Fibroblast of lung (primary cell): ENCODE results near the gene RMND5A.

ENCODE experiments used
- EZH2 ChIP-seq: IDR thresholded peaks from 2 replicates; pipeline ENCODE4 v1.5.1; 2012; ENCODE audit warnings: low read length, control low read depth, mild to moderate bottlenecking; ENCODE audit errors: missing control alignments
- TF ChIP-seq, protein P1 (sequence below), 2 donors: IDR thresholded peaks in 1 of 2; conservative IDR thresholded peaks in 1 of 2; 1 replicate in 1 of 2; 2 replicates in 1 of 2; pipeline ENCODE4 v1.5.1; 2011 to 2012; ENCODE audit warnings: low read length in 2 of 2, control low read depth in 1 of 2, inconsistent platforms in 1 of 2, low read depth in 1 of 2, mild to moderate bottlenecking in 1 of 2

DNA sequence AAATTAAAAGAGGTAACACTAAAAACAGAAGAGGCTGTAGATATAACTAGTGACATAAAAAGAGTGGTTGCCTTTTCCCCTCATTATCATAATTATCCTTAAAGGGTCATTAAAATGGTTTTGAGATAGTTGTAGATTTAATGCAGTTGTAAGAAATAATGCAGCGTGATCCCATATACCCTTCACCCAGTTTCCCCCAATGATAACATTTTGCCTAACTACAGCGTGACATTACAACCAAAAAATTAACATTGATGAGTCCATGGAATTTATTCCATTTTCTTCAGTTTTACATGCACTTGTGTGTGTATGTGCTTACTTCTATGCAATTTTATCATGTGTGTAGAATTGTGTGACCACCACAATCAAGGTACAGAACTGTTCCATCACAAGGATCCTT is 13.2 kb upstream of the RMND5A start:
- TF ChIP-seq, protein P1, sequence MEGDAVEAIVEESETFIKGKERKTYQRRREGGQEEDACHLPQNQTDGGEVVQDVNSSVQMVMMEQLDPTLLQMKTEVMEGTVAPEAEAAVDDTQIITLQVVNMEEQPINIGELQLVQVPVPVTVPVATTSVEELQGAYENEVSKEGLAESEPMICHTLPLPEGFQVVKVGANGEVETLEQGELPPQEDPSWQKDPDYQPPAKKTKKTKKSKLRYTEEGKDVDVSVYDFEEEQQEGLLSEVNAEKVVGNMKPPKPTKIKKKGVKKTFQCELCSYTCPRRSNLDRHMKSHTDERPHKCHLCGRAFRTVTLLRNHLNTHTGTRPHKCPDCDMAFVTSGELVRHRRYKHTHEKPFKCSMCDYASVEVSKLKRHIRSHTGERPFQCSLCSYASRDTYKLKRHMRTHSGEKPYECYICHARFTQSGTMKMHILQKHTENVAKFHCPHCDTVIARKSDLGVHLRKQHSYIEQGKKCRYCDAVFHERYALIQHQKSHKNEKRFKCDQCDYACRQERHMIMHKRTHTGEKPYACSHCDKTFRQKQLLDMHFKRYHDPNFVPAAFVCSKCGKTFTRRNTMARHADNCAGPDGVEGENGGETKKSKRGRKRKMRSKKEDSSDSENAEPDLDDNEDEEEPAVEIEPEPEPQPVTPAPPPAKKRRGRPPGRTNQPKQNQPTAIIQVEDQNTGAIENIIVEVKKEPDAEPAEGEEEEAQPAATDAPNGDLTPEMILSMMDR (conservative IDR thresholded peaks at IDR 0.05 in 1 of 2, IDR thresholded peaks at IDR 0.05 in 1 of 2; ENCODE audit: low read depth in 1 of 2, low read length in 2 of 2), result no peak
- no peak for TF ChIP-seq EZH2
